ENCODE measurements around the gene MOB3B. TPM values are rescaled to one million over a fixed set of nuclear protein-coding genes. Genes with fewer than 3 reads are reported as not detected.

The MOB3B gene
- total RNA-seq, 1 experiment from 2014 or later: 0.19 TPM

- H3K4me3 ChIP-seq (ENCODE audit: low read depth, low read length, poor library complexity, severe bottlenecking): no peak overlapping the region
- BruUV-seq (replicated peaks): no TSS peak
- POLR2A ChIA-PET (ENCODE audit: low non-redundant PET): no interaction called here
Measured at GRCh38 chr9:27341545-27342294, 187.9 kb downstream of the MOB3B start.

GRCh38 chr9:27340961-27341511, 188.6 kb downstream of the MOB3B start:
- Histone ChIP-seq H3K9me3 (ENCODE audit: low read depth, low read length, poor library complexity, severe bottlenecking) (no peaks in the 10 kb centered on the region), H3K4me3 (ENCODE audit: low read depth, low read length, poor library complexity, severe bottlenecking) (no peak overlapping the region), H3K27ac (ENCODE audit: low read depth, low read length, poor library complexity, severe bottlenecking) (no peak overlapping the region), H3K4me1 (ENCODE audit: insufficient read depth, low read length, poor library complexity, severe bottlenecking) (no peaks in the 10 kb centered on the region), H3K27me3 (replicated peaks; ENCODE audit: insufficient read depth, low read depth, low read length, poor library complexity) (no peaks in the 10 kb centered on the region), H3K36me3 (ENCODE audit: insufficient read depth, low read length, poor library complexity, severe bottlenecking) (no peaks in the 10 kb centered on the region)
- ChIA-PET POLR2A (ENCODE audit: low non-redundant PET) (no interaction called here), CTCF (no interaction called here)
- BruUV-seq (replicated peaks): no TSS peak
- TF ChIP-seq EZH2 (IDR thresholded peaks at IDR 0.05; ENCODE audit: borderline replicate concordance, low read depth, low read length, poor library complexity, severe bottlenecking) (no peak), CTCF (conservative IDR thresholded peaks at IDR 0.05; ENCODE audit: low read depth, low read length) (no peak)
- no peak for DNase-seq (ENCODE audit: low spot score)
- intact Hi-C loops (cut with micrococcal nuclease; ENCODE audit: unreplicated experiment): no loop called here

More at GRCh38 chr9:27341545-27342294, 187.9 kb downstream of the MOB3B start:
- intact Hi-C loops (cut with micrococcal nuclease; ENCODE audit: unreplicated experiment): no loop called here
- Histone ChIP-seq H3K9me3 (ENCODE audit: low read depth, low read length, poor library complexity, severe bottlenecking) (no peaks in the 10 kb centered on the region), H3K27ac (ENCODE audit: low read depth, low read length, poor library complexity, severe bottlenecking) (no peak overlapping the region), H3K36me3 (ENCODE audit: insufficient read depth, low read length, poor library complexity, severe bottlenecking) (no peaks in the 10 kb centered on the region), H3K4me1 (ENCODE audit: insufficient read depth, low read length, poor library complexity, severe bottlenecking) (no peaks in the 10 kb centered on the region), H3K27me3 (replicated peaks; ENCODE audit: insufficient read depth, low read depth, low read length, poor library complexity) (no peaks in the 10 kb centered on the region)
- TF ChIP-seq EZH2 (IDR thresholded peaks at IDR 0.05; ENCODE audit: borderline replicate concordance, low read depth, low read length, poor library complexity, severe bottlenecking) (no peak), CTCF (conservative IDR thresholded peaks at IDR 0.05; ENCODE audit: low read depth, low read length) (no peak)
- CTCF ChIA-PET: no interaction called here
- DNase-seq (ENCODE audit: low spot score): no peak

GRCh38 chr9:27340285-27340674, 189.3 kb downstream of the MOB3B start:
- H3K36me3 ChIP-seq (ENCODE audit: insufficient read depth, low read length, poor library complexity, severe bottlenecking): no peaks in the 10 kb centered on the region
- no peak overlapping the region for H3K27ac ChIP-seq (ENCODE audit: low read depth, low read length, poor library complexity, severe bottlenecking)
- no peaks in the 10 kb centered on the region for H3K4me1 ChIP-seq (ENCODE audit: insufficient read depth, low read length, poor library complexity, severe bottlenecking)
- ChIA-PET POLR2A (ENCODE audit: low non-redundant PET) (no interaction called here), CTCF (no interaction called here)
- H3K4me3 ChIP-seq (ENCODE audit: low read depth, low read length, poor library complexity, severe bottlenecking): no peak overlapping the region
- TF ChIP-seq CTCF (conservative IDR thresholded peaks at IDR 0.05; ENCODE audit: low read depth, low read length): no peak
- TF ChIP-seq EZH2 (IDR thresholded peaks at IDR 0.05; ENCODE audit: borderline replicate concordance, low read depth, low read length, poor library complexity, severe bottlenecking): no peak
- DNase-seq (ENCODE audit: low spot score): no peak
- H3K9me3 ChIP-seq (ENCODE audit: low read depth, low read length, poor library complexity, severe bottlenecking): no peaks in the 10 kb centered on the region
- BruUV-seq (replicated peaks): no TSS peak
- no peaks in the 10 kb centered on the region for H3K27me3 ChIP-seq (replicated peaks; ENCODE audit: insufficient read depth, low read depth, low read length, poor library complexity)
- intact Hi-C loops (cut with micrococcal nuclease; ENCODE audit: unreplicated experiment): no loop called here
